Measurements from ENCODE around the gene SHISA4.
"Not testable (repeated sequence)": the region's sequence is repeated elsewhere in the genome, so short reads cannot be mapped to it uniquely, and the experiment has no call there.

The SHISA4 gene

DNA sequence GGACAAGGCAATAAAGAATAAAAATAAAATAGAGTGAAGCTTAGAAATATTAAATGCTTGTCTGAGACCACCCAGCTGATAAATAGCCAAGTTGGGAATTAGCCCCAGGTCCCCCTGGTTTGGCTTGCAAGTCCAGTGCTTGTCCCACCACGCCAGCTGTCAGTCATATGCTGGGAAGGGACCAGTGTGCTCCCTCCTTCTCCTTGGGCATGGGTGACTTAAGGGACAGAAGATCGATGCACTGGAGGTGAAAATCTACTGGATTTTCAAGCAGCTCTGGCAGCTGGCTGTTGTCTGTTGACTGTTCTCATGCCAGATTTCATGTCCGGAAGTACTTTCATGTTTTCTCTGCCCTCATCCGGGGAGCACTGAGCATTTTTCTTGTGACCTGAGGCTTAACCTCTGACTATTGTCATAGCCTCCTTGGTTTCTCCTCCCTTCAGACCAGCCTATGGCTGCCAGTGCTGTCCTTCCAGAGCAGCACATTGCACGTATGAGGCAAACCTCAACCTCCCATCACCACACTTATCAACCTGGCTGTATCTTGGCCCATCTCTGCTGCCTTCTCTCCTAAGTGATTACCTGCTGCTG lies 45.2 kb downstream of the SHISA4 start:
- DNase-seq = no peak

DNA sequence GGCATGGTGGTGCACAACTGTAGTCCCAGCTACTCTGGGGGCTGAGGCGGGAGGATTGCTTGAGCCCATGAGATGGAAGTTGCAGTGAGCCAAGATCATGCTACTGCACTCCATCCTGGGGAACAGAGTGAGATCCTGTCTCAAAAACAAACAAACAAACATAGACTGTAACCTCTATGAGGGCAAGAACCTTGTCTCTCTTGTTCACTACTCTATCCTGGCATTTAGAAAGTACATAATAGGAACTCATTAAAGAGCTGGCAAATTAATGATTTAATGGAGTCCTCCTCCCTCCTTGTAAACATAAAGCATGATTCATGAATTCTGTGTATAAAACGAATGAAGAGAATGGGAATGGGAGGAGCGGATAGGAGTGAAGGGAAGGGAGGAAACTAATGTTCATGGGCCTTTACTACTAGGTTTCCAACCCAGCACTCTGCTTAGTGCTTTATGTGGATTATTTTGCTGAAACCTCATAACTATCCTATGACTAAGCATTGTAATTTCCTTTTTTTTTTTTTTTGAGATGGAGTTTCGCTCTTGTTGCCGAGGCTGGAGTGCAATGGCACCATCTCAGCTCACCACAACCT lies 49.0 kb downstream of the SHISA4 start:
- no peak for DNase-seq

DNA sequence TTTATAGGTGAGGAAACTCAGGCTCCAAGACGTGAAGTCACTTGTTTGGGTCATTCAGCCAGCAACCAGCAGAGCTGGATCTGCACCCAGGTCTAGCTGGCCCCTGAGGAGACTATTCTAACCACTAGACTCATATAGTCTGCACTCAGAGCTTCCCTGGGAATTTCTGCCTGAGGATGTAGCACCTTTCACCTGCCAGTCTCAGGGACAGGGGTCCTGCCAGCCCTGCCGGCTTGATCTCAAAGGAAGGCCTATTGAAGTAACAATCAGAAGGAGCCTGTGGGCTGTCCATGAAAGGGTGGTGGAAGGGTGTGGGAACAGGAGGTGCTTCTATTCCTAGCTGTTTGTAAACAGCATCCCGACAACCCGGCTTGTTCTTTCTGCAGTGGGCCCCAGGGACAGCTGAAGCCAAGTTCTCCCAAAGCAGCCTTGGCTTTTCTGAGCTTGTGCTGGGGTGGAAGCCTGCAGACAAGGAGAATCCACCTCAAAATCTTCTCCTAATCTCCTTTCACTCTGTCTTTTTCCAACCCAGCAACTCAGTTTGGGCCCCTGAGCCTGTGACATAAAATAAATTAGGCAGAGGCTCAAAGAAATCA lies 49.8 kb downstream of the SHISA4 start:
- DNase-seq = no peak

DNA sequence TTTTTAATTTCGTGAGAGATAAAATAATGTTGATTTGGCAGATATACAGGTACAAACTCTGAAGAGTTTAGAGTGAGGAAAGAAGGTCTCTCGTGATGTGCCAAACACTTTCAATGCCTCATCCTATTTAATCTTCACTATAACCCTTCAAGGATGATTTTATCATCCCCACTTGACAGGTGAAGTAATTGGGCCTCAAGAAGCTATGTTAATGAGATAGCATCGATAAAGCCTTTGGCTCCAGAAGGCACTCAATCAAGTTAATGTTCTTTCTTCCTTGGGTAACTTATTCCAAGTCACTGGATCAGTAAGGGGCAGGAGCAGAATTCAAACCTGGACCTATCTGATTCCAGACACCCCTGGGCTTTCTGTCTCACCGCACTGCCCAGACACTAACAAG lies 50.5 kb downstream of the SHISA4 start:
- DNase-seq = no peak

DNA sequence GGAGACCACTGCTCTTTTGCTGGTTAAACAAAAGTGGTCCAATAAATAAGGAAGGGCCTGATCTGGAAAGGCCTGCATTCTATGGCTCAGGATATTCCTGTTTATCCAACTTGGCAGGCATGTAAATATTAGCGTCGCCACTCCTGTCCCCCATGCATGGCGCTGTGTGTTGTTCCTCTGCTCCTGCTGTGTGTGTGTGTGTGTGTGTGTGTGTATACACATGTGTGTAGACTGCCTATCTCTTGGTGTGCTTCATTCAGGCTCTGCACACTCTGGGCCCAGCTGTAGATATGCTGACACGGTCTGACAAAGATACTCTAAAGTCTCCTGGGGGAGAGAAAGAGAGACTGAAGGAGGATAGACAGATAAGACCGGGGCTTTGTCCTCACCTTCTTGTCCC lies 50.9 kb downstream of the SHISA4 start:
- no peak for DNase-seq

DNA sequence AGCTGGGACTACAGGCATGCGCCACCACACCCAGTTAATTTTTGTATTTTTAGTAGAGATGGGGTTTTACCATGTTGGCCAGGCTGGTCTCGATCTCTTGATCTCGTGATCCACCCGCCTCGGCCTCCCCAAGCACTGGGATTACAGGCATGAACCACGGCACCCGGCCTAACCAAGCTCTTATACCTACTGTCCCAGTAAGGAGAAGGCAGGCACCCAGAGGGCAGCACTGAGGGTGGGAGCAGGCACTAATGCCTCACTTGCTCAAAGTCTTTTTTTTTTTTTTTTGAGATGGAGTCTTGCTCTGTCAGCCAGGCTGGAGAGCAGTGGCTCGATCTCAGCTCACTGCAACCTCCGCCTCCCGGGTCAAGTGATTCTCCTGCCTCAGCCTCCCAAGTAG lies 51.6 kb downstream of the SHISA4 start:
- not testable (repeated sequence) for DNase-seq

DNA sequence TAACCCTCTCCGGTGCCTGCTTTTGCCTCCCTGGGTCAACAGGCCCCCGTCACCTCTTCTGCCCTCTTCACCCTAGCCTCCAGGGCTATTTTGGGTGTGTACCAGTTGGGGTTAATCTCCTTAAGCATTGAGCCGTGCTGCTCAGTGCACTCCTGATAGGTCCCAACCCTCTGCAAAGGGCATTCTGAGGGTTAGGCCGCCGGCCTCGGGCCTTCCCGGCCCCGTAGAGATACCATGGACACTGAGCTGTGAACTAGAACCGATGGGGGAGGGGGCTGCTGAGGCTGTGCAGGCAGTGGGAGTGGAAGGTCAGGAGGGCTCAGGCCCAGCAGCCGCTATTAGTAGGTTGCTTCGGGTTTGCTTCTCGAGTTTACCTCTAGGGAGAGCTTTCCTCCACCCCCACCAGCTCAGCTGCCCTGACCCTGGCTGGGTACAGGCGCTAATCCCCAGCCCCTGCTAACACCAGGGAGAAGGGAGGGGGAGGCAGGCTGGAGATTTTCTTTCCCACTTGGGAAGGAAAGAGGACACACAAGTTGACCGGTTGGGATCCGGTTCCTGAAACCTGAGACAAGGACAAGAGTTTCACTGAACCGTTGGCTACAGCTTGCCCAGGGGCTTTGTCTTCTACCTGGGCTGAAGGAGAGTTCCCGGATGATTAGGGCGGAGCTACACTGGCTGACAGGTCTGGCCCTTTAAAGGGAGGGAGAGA lies 52.9 kb downstream of the SHISA4 start:
- DNase-seq = no peak

DNA sequence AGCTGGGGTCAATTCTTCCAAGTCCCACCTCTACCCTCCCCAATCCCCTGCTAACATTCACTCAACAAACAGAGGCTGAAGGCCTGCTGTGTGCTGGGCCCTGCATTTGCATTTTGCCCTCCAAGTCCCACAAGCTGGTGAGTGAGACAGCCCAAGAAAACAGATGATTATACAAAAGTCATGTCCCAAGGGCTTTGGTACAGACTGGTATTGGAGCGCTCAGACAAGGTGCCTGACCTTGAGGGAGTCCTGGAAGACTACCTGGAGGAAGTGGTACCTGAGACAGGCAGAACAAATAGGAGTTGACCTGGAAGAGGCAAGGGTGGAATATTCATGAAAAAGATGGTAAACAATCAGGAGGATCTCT lies 53.4 kb downstream of the SHISA4 start:
- no peak for DNase-seq
